SK-N-MC (cell line): ENCODE data around the gene AFAP1.

ENCODE experiments used
- EZH2 ChIP-seq: fragments of 200-600 bp; sonication (generic); IDR thresholded peaks from one replicate; pipeline ENCODE4 v1.6.1; 2017; ENCODE audit warnings: antibody characterized with exemption
- FOXP2 ChIP-seq: optimal IDR thresholded peaks from 2 replicates; pipeline ENCODE3; 2011; ENCODE audit warnings: mild to moderate bottlenecking, moderate library complexity; ENCODE audit not compliant: insufficient read depth; ENCODE audit errors: extremely low read length, control extremely low read depth
- POLR2AphosphoS5 ChIP-seq: IDR thresholded peaks from 2 replicates; pipeline ENCODE4 v1.6.1; 2012; ENCODE audit warnings: mild to moderate bottlenecking, low read depth, low read length, borderline replicate concordance

DNA sequence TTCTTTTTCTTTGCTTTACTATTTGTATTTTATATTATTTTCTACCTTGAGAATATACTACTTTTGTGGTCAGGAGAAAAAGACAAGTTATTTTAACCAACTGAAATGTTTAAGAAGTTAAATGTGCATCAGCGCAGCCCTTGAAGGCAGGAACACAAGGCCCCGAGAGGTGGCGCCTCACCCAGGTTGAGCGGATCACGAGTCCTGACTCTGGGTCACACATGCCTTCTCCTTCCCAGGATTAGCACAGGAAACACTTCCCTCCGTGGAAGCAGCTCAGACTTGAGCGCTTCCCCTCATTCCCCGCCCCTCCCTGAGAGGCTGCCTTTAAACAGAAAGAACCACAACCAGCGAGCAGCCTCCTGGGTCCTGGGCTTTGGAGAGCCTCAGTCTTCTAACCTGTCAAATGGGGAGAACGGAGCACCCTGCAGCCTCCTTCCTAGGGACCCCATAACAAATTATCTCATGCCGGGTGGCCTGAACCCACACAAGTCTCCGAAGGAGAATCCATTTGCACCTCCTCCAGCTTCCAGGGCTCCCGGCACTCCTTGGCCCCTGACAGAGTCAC lies 217.6 kb downstream of the AFAP1 start:
- no peak for TF ChIP-seq POLR2AphosphoS5
- TF ChIP-seq EZH2, result no peak
- no peak for TF ChIP-seq FOXP2
